Loucy (cell line): Measurements from ENCODE around the gene OR5C1.

Experiments used
- H2AFZ ChIP-seq: fragments of 200-600 bp; sonication (generic); 2 replicates; pipeline ENCODE4 v1.6.0; 2016; ENCODE audit warnings: antibody characterized with exemption, mild to moderate bottlenecking, low read length, moderate library complexity
- H3F3A ChIP-seq: fragments of 200-600 bp; 2 replicates; pipeline ENCODE4 v1.6.0; 2016; ENCODE audit warnings: antibody characterized with exemption, low read depth, mild to moderate bottlenecking
- H3K27me3 ChIP-seq: fragments of 200-600 bp; sonication (generic); 2 replicates; pipeline ENCODE4 v1.6.1; 2014; ENCODE audit warnings: low read length, mild to moderate bottlenecking; ENCODE audit not compliant: insufficient read depth, poor library complexity, severe bottlenecking
- H3K36me3 ChIP-seq: fragments of 200-600 bp; sonication (generic); 2 replicates; pipeline ENCODE4 v1.6.1; 2016; ENCODE audit warnings: low read length; ENCODE audit not compliant: insufficient read depth
- H3K4me1 ChIP-seq: fragments of 200-600 bp; sonication (generic); 2 replicates; pipeline ENCODE4 v1.5.1; 2014; ENCODE audit warnings: low read length, mild to moderate bottlenecking; ENCODE audit not compliant: insufficient read depth, poor library complexity, severe bottlenecking
- H3K4me2 ChIP-seq: fragments of 200-600 bp; sonication (generic); 2 replicates; pipeline ENCODE4 v1.6.0; 2014; ENCODE audit warnings: antibody characterized with exemption, low read length, low read depth, mild to moderate bottlenecking; ENCODE audit not compliant: poor library complexity, severe bottlenecking
- H3K4me3 ChIP-seq: fragments of 200-600 bp; sonication (generic); 2 replicates; pipeline ENCODE4 v1.5.1; 2014; ENCODE audit warnings: low read length, mild to moderate bottlenecking, mixed read lengths; ENCODE audit not compliant: poor library complexity, severe bottlenecking
- H3K79me2 ChIP-seq: fragments of 200-600 bp; sonication (generic); 2 replicates; pipeline ENCODE4 v1.6.1; 2014; ENCODE audit warnings: low read length; ENCODE audit not compliant: insufficient read depth
- H3K9ac ChIP-seq: fragments of 200-600 bp; sonication (generic); 2 replicates; pipeline ENCODE4 v1.6.0; 2014; ENCODE audit warnings: mild to moderate bottlenecking, low read depth, low read length, moderate library complexity; ENCODE audit not compliant: poor library complexity, severe bottlenecking
- H3K9me2 ChIP-seq: fragments of 200-600 bp; sonication (generic); replicated peaks from 2 replicates; pipeline ENCODE4 v1.6.1; 2016; ENCODE audit warnings: low read depth, low read length, mixed read lengths
- H3K9me3 ChIP-seq: fragments of 200-600 bp; sonication (generic); 2 replicates; pipeline ENCODE4 v1.6.1; 2014; ENCODE audit warnings: mild to moderate bottlenecking, antibody characterized with exemption, low read length, low read depth; ENCODE audit not compliant: insufficient read depth
- H4K20me1 ChIP-seq: fragments of 200-600 bp; sonication (generic); 2 replicates; pipeline ENCODE4 v1.6.0; 2014; ENCODE audit warnings: antibody characterized with exemption, low read length, mild to moderate bottlenecking; ENCODE audit not compliant: insufficient read depth, poor library complexity, severe bottlenecking
- EZH2phosphoT487 ChIP-seq: fragments of 200-600 bp; IDR thresholded peaks from 2 replicates; pipeline ENCODE4 v1.6.1; 2018; ENCODE audit warnings: antibody characterized with exemption, mild to moderate bottlenecking, moderate library complexity, borderline replicate concordance
- TF ChIP-seq, protein P1 (sequence below): fragments of 200-600 bp; sonication (generic); conservative IDR thresholded peaks from 2 replicates; pipeline ENCODE4 v1.5.1; 2014; ENCODE audit warnings: mild to moderate bottlenecking, antibody characterized with exemption, low read length

Gene OR5C1

DNA sequence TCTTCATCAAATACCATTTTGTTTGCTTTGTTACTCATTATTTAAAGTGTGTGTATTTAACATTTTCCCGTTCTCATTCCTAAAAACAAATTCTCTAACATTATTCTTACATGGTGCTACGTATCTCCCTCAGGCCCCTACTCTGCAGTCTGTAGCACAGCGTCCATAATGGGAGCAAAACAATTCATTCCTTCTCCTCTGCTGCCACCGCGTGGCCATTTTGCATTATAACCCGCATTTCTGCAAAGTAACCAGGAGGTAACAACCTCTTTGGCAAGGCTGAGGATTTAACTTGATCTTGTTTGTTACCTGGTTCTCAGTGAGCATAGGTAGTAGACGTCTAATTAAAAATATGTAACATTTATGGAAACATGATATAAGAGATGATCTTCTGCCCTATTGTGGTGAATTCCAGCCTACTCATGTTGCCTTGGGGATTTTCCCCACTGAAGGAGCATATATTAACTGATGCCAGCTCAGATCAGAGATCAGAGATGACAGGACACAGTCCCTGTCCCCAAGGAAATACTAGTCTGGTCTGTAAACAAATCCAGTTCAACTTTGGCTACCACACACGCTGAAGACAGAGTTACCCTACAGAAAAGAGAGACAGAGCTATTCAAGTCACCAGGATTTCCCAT is 21.7 kb downstream of the OR5C1 start:
- Histone ChIP-seq H3K4me2 (no peak overlapping the region), H3K27me3 (no peaks in the 10 kb centered on the region), H3K36me3 (no peaks in the 10 kb centered on the region), H3K4me1 (peaks cover 25% of the 10 kb centered on the region), H2AFZ (peak overlapping the region; percentile 74), H3F3A (no peaks in the 10 kb centered on the region), H3K9me3 (no peaks in the 10 kb centered on the region), H3K9me2 (no peaks in the 10 kb centered on the region), H4K20me1 (no peaks in the 10 kb centered on the region), H3K9ac (peak overlapping the region; percentile 40), H3K4me3 (no peak overlapping the region), H3K79me2 (no peaks in the 10 kb centered on the region)
- TF ChIP-seq EZH2phosphoT487: no peak
- TF ChIP-seq, protein P1, sequence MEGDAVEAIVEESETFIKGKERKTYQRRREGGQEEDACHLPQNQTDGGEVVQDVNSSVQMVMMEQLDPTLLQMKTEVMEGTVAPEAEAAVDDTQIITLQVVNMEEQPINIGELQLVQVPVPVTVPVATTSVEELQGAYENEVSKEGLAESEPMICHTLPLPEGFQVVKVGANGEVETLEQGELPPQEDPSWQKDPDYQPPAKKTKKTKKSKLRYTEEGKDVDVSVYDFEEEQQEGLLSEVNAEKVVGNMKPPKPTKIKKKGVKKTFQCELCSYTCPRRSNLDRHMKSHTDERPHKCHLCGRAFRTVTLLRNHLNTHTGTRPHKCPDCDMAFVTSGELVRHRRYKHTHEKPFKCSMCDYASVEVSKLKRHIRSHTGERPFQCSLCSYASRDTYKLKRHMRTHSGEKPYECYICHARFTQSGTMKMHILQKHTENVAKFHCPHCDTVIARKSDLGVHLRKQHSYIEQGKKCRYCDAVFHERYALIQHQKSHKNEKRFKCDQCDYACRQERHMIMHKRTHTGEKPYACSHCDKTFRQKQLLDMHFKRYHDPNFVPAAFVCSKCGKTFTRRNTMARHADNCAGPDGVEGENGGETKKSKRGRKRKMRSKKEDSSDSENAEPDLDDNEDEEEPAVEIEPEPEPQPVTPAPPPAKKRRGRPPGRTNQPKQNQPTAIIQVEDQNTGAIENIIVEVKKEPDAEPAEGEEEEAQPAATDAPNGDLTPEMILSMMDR: peak; percentile 91

DNA sequence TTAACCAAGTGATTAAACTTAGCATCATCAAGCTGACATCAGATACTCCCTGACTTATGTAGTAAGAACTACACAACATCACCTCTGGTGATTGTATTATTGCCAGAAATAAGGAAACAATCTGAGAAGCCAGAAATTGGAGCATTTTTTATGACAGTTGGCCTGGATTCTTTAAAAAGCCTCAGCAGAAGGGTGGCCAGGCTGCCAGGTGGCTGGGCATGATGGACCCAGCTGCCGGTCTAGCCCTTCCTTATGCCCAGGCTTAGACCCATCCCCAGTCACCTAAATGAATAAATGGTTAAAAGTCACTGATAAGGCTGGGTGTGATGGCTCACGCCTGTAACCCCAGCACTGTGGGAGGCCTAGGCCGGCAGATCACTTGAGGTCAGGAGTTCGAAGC is 24.0 kb downstream of the OR5C1 start:
- Histone ChIP-seq H2AFZ (no peak overlapping the region), H3K9me2 (no peaks in the 10 kb centered on the region), H3K4me2 (no peak overlapping the region), H3K27me3 (no peaks in the 10 kb centered on the region), H3K79me2 (peaks cover 12% of the 10 kb centered on the region; the same call in 1 of the 2 replicates), H3K36me3 (peaks cover 3% of the 10 kb centered on the region; the same call in 1 of the 2 replicates), H3K9ac (no peak overlapping the region), H3K4me3 (no peak overlapping the region), H3K4me1 (peaks cover 32% of the 10 kb centered on the region), H3F3A (peaks cover 5% of the 10 kb centered on the region; the same call in 1 of the 2 replicates), H3K9me3 (no peaks in the 10 kb centered on the region), H4K20me1 (no peaks in the 10 kb centered on the region)
- TF ChIP-seq EZH2phosphoT487: no peak
- TF ChIP-seq, protein P1: no peak

DNA sequence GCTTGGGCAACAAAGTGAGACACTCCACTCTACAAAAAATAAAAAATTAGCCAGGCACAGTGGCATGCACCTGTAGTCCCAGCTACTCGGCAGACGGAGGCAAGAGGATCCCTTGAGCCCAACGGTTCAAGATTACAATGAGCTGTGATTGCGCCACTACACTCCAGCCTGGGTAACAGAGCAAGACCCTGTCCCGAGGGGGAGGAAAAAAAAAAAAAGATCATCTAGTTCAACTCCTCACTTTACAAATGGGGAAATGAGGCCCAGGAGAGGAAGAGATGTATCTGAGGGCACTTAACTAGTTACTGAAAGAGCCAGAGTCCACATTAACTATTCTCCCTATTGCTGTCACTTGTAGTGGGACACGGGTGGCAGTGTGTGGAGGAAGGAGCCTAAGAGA is 25.8 kb downstream of the OR5C1 start:
- Histone ChIP-seq H3K4me3 (no peak overlapping the region), H2AFZ (no peak overlapping the region), H3K9me2 (no peaks in the 10 kb centered on the region), H3F3A (peaks cover 5% of the 10 kb centered on the region; the same call in 1 of the 2 replicates), H4K20me1 (no peaks in the 10 kb centered on the region), H3K9me3 (no peaks in the 10 kb centered on the region), H3K79me2 (peaks cover 26% of the 10 kb centered on the region), H3K9ac (no peak overlapping the region), H3K4me2 (no peak overlapping the region), H3K4me1 (peaks cover 25% of the 10 kb centered on the region), H3K36me3 (peaks cover 8% of the 10 kb centered on the region), H3K27me3 (no peaks in the 10 kb centered on the region)
- TF ChIP-seq EZH2phosphoT487: no peak
- TF ChIP-seq, protein P1: no peak
